HG03575 (cell line): ENCODE data around the gene HOXB2.
"Not testable (repeated sequence)": the region's sequence is repeated elsewhere in the genome, so short reads cannot be mapped to it uniquely, and the experiment has no call there.

Experiments
- ATAC-seq: cut with Tn5 transposase; IDR thresholded peaks from one replicate; pipeline ENCODE4 v1.9.1; 2021; ENCODE audit not compliant: unreplicated experiment, insufficient number of reproducible peaks, low FRiP score; ENCODE audit errors: extremely low read depth

HOXB2 gene

DNA sequence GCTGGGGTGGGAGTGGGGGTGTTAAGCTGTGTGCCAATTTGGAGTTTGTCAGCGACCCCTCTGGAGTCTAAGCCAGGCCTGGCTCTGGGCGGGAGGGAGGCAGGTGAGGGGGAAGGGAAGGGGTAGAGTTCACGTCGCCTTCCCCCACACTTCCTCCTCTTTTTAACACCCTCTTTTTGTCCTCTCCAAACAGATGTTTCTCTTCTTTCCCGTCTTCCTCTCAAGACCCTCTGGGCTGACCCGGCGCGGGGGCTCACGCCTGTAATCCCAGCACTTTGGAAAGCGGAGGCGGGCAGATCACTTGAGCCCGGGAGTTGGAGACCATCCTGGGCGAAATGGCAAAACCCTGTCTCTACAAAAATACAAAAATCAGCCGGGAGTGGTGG lies 17.4 kb downstream of the HOXB2 start:
- no peak for ATAC-seq

DNA sequence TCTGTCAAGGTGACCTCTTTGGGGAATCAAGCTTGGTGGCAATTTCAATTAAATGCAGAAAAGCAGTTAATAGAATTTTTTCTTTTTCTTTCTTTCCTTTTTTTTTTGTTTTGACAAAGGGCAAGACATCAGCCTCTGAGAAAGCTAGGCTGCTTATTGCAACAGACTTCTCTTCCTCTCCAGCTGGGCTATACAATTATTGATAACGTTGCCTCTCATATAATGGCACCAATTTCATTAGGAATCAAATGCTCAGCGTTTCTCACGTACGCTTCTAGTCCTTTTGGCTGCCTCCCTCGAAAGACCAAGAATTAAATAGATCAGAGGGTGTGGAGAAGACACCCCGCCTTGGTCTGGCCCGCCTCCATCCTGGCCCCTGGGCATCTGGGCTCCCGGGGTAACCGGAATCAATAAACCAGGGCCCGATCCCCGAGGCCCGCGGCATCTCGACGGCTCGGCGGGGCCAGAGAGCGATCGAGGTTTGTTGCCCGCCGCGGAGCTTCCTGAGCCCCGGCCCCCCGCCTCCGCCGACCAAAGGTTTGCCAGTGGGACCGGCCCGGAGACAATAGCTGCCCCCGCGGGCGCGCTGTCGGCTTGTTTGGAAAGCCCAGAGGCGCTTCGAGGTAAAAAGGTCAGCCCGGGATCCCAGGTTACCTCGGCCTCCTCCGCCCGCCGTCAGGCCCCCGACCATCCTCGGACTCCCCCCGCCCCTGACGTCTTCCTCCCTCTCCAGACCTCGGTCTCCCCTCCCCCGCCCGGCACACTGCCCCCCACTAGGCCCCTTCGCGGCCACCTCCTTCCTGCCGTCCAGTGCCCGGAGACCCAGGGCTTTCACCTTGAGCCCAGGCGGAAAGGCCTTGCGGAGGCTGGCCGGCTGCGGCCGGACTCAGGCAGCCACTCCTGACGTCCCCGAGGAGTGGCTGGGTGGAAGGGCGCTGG lies 18.0 kb downstream of the HOXB2 start:
- no peak for ATAC-seq

DNA sequence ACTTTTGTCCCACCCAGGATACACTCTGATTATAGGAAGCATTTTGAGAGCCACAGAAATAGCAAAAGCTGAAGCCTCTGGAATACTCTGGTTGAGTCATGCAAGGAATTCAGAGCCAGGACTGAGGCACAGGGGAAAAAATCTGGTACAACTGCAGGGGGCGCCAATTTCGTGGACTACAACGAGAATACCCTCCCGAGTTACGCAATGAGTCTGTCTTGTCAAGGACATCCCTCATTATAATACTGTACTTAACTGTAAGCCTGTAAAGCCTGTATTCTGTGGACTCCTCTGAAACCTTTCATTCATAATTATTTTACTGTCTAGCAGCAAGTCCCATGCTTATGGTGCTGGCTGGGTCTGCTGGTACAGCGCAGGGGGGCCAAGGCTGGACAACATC lies 21.9 kb downstream of the HOXB2 start:
- no peak for ATAC-seq

DNA sequence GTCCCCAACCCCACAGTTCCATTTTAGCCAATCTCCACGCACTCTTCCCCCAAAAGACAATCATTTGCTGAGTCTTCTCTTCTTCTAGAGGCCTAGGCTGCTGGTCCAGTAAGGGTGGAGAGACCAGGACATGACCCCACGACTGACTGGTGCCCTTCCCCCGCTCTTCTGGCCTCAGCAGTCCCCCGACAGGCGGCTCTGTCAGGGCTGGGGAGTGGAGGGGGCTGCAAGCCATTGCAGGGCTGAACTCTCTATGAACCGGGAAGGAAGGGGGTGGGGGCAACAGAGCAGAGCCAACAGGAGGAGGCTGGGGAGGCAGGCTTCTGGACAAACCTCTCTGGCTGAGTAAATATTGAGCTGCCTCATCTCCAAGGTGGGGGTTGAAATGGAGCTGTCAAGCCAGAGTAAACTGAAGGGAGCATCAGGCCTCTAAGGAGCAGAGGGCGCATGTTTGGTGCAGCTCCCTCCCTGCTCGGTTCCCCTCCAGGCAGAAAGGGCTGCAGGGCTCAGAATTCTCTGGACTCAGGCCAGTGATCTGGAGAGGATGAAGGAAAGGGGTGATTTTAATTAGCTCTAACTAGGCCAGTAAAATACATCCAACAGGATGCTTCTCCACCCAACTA lies 22.8 kb downstream of the HOXB2 start:
- no peak for ATAC-seq

DNA sequence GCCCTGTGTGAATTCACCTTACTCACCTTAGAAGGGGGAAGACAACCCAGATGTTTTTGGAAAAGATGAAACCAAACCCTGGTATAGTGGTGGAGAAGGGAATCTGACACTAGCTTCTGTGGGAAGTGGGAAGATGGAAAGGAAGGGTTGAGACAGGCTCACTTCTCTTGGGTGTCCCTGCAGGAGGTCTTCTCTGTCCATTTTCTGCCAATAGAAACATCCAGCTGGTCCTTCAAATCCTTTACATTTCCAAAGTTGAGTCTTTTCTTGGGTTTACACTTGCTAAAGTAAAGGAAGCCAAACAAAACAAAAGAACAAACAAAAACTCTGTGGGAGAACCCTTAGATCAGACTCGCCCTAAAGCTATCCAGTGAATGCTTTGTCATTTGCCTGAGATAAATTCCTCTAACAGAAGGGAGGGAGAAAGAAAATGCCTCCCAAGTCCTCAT lies 24.3 kb downstream of the HOXB2 start:
- no peak for ATAC-seq

DNA sequence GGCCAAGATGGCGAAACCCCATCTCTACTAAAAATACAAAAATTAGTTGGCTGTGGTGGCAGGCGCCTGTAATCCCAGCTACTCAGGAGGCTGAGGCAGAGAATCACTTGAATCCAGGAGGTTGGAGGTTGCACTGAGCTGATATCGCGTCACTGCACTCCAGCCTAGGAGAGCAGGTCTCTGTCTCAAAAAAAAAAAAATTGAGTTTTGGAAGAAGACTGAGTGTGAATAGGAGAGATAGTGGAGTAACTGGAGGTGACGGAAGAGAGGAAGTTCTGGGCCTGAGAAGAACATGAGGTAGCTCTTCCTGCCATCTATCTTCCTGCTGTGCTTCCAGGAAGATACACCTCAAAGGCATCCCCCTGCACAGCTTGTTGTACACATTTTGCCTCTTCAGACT lies 25.5 kb downstream of the HOXB2 start:
- no peak for ATAC-seq

DNA sequence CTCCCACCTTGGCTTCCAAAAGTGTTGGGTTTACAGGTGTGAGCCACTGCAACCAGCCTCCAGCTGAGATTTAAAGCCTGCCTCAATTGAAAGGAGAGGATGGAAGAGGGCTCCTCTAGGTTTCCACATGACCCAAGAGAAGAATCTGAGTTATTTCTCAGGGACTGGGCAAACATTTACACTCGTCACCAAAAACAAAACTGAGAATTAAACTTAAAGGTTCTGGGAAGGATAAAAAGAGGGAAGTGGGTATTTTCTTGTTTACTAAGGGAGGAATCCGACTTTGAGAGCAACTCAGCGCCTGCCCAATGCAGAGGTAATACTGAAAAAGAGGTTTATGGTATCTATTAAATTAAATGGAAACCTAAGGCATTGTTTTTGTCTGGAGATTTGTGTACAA lies 27.4 kb downstream of the HOXB2 start:
- no peak for ATAC-seq

DNA sequence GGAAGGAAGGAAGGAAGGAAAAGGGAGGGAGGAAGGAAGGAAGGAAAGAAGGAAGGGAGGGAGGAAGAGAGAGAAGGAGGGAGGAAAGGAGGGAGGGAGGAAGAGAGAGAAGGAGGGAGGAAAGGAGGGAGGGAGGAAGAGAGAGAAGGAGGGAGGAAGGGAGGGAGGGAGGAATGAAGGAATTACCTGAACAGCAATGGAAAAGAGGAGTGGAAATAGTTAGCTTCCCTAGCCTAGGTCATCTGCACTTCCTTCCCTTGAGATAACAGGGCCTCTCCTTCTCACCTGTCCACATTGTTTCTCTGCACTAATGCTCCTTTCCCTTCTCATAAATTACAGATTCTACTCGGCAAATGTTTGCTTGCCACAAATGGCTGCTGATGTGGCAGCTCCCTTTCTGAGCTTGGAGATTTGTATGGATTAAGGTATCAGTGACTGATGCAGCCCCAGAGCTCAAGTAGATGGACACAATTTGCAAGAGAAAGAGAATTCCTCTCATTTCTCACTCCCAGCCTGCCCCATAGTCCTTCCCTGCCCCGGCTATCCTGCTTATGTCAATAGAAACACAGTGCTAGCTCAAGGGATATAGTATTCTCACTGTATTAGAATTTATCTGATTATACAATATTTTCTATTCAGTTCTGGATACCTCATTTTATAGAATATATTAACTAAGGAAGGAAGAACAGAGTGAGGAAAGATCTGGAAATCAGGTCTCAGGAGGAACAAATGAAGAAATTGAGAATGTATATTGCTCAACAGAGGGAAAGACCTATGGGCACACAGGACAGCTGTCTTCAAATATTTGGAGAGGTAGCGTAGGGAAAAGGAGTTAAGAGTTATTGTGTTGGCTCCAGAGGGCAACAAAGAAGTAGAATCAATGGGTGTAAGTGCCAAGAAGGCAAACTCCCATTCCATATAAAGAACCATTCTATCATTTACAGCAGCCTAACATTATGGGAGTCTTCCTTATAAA lies 28.7 kb downstream of the HOXB2 start:
- no peak for ATAC-seq

DNA sequence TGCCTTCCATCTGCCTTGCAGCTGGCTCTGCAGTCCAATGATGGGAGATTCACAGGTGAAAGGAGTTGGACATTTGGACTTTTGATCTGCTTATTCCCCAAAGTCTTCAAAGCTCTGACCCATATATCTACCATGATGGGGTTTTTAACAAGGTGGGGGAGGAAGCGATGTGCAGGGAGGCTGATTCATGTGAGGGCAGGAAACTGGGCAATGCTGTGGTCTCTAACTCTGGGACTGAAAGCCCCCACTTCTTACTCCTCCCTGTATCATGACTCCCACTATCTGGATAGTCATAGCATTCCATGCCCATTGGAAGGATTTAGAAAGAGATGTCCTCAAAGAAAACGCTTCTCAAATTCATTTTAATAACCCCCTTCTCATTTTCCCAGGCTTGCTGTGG lies 30.4 kb downstream of the HOXB2 start:
- ATAC-seq = no peak

DNA sequence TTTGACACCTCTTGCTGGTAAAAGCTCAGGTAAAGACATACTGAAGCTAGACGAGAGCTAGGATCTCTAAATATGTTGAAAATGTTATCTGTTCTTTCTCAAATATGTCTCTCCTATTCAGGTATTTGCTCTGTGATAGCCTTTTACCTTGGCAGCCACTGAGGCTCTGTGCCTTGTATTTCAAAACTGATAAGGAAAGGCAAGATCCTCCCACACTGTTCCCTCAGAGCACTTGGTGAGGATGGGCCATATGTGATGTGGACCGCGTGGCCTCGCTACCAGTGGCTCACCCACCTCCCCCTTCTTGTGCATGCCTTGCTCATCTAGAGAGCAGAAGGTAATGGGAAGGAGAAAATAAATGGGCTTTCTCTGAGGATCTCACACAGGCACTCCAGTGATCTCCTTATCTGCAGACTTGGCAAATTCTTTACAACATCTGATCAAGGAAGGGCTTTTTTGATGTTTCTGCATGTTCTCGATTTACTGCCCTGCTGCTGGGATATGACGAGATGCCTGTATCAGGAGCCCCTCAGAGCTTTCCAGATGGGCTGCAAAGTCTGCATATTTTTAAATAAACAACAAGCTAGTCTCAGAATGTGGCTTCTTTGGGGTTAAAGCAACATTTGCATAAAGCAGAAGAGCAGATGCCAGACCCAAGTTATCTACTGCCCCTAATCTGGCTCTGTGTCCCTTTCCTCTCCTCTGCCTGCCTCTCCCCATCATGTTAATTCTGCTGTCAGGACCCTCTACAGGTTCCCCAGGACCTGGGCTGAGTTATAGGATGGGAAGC lies 31.0 kb downstream of the HOXB2 start:
- no peak for ATAC-seq

DNA sequence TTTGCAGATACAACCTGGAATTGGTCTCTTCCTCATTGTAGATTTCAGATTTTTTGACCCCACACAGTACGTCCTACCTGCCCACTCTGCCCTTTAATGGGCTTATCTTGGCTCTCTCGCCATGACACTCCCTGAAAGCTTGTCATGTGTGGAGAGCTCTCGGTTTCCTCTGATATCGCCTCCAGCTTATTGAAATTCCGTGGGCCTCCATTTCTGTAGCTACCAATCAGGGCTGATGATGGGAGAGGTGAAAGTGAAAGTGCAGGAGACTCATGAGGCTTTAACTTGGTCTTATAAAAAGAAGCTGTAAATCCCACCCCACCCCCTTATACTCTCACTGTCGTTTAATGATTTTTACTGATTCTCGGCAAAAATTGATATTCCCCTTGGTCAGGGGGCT lies 31.8 kb downstream of the HOXB2 start:
- ATAC-seq = no peak

DNA sequence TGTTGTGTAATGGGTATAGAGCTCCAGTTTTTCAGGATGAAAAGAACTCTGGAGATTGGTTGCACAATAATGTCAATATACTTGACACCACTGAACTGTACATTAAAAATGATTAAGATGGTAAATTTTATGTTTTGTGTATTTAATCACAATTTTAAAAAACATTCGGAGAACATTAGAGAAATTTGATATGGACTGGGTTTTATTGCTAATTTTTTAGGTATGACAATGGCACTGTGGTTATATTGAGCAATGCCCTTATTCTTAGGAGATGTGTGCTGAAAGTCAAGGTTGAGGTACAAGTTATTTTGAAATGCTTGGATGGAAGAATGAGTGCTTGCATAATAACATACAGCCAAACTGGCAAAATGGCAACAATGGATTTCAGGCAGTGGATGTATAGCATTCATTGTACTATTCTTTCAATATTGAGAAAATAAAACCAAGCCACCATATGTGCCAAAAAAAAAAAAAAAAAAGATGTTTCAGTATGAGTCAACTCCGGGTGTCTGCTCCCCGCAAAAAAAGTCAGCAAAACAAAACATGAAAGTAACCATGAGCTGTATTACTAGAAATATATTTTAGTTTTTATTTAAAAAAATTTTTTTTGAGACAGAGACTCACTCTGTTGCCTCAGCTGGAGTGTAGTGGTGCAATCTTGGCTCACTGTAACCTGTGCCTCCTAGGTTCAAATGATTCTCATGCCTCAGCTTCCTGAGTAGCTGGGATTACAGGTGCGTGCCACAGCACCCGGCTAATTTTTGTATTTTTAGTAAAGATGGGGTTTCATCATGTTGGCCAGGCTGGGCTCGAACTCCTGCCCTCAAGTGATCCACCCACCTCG lies 33.9 kb downstream of the HOXB2 start:
- peak; percentile 41 for ATAC-seq

DNA sequence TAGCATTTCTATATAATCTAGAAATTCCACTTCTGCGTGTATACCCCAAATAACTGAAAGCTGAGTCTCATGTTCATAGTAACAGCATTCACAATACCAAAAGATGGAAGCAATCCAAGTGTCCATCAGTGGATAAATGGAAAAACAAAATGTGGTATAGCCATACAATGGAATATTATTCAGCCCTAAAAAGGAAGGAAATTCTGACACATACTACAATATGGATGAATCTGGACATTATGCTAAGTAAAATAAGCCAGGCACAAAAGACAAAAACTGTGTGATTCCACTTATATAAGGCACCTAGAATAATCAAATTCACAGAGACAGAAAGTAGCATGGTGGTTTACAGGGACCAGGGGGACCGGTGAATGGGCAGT lies 34.5 kb downstream of the HOXB2 start:
- no peak for ATAC-seq

DNA sequence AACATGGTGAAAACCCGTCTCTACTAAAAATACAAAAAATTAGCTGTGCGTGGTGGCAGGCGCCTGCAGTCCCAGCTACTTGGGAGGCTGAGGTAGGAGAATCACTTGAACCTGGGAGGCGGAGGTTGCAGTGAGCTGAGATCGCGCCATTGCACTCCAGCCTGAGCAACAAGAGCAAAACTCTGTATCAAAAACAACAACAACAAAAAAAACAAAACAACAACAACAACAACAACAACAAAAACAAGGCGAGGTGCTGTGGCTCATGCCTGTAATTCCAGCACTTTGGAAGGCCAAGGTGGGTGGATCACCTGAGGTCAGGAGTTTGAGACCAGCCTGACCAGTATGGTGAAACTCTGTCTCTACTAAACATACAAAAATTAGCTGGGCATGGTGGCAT lies 35.2 kb downstream of the HOXB2 start:
- not testable (repeated sequence) for ATAC-seq

DNA sequence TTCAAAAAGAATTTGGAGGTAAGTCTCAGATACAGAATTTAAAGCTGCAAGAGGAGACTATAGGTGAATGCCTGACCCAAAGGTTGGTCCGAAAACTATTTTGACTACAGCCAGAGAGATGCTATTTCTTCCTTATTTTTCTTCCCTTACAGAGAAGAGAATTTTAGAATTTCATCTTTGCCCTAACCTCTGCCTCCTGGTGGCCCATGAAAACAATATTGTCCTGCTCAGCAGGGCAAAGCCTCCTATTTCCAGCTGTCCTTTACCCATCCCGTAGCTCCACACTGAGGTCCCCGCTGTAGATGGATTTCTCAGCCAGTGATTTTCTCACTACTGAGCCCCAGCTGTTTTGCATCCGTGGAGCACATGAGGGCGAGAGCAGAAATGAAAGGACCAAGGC lies 38.7 kb downstream of the HOXB2 start:
- no peak for ATAC-seq

DNA sequence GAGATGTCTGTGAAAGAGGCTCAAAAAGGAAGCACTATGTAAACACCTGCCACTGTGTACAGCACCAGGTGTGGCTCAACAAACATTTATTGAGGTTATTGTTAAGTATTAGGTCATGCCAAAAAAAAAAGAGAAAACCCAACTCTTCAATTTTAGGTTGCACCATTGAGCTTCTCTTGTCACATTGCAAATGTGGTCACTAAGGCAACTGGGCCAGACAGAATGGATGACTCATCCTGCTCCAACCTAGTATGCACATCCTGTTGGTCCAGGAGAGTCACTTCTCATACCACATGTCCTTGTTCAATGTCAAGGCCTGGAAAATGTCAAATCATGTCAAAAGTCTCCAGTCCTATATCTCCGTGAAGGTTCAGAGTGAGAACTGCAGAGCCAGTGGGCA lies 39.1 kb downstream of the HOXB2 start:
- no peak for ATAC-seq

DNA sequence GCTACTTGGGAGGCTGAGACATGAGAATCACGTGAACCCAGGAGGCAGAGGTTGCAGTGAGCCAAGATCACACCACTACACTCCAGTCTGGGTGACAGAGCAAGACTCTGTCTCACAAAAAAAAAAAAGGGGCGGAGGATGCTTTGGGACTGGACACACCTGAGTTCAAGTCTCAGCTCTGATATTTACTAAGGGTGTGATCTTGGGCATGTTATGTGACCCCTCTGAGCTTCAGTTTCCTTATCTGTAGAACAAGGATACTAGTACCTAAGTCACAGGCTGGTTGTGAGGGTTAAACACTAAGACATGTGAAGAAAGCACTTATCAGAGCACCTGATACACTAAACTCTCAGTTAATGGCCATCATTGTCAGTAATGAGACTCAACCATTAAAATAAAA lies 40.0 kb downstream of the HOXB2 start:
- ATAC-seq = no peak

DNA sequence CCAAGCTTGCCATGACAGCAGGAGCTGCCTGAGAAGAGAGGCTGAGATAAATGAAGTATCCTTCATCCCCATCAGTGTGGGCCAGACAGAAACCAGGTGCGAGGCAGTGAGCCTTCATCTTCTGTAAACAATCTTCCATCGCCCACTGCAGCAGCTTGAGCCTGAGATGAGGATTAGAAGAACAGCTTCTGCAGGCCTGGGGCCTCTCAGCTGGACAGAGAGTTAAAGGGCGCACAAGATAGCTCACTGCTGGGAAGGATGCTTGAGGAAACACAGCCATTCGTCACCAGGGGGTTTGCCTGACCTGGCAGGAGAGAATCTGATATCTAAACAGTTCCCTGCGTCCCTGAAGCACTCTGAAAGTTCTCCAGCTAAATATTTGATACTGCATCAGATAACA lies 41.2 kb downstream of the HOXB2 start:
- ATAC-seq = no peak
